Cardiac muscle cell (in vitro differentiated cells and primary cell): Measurements from ENCODE around the gene RYR2. TPM values are rescaled to one million over a fixed set of nuclear protein-coding genes. Genes with fewer than 3 reads are reported as not detected.
A peak's percentile ranks its signal among the peaks of the same experiment; 100 is the strongest.

ENCODE experiments used
- DNase-seq, 2 donors: peaks; one replicate each; pipeline versions ENCODE4 v3.0.0 to v3.0.0-alpha.2; 2010 to 2017; ENCODE audit warnings: low read depth in 1 of 2, low spot score in 1 of 2
- H3K27ac ChIP-seq: fragments of 200-600 bp; sonication (generic); 2 replicates; pipeline ENCODE4 v1.5.1; 2016
- H3K27me3 ChIP-seq: fragments of 200-600 bp; sonication (generic); 2 replicates; pipeline ENCODE4 v1.6.0; 2016; ENCODE audit warnings: control low read depth
- H3K36me3 ChIP-seq: fragments of 200-600 bp; sonication (generic); 2 replicates; pipeline ENCODE4 v1.5.1; 2016; ENCODE audit warnings: control low read depth
- H3K4me1 ChIP-seq: fragments of 200-600 bp; sonication (generic); 2 replicates; pipeline ENCODE4 v1.8.1; 2017; ENCODE audit warnings: low read depth, mild to moderate bottlenecking, mixed run types
- H3K4me3 ChIP-seq: fragments of 200-600 bp; sonication (generic); 2 replicates; pipeline ENCODE4 v1.5.1; 2016; ENCODE audit warnings: mild to moderate bottlenecking
- H3K9me3 ChIP-seq: fragments of 200-600 bp; sonication (generic); 2 replicates; pipeline ENCODE4 v1.5.1; 2017; ENCODE audit warnings: low read depth, mild to moderate bottlenecking, control low read depth
- polyA plus RNA-seq: library from polyadenylated mRNA; unstranded; fragments of >200 nt; fragmentation: Nextera tagmentation; extraction: Ambion mirVana; gene quantifications from 2 replicates; pipeline ENCODE4 v1.2.1, GENCODE V29; 2016
- total RNA-seq: library from RNA; depleted of rRNA; stranded (reverse); fragments of >200 nt; gene quantifications from 2 replicates; pipeline ENCODE4 v1.2.3, GENCODE V29; 2016
- TF ChIP-seq, protein P1 (sequence below): IDR thresholded peaks from 2 replicates; pipeline ENCODE4 v1.5.1; 2012; ENCODE audit warnings: low read depth, mild to moderate bottlenecking, low read length

Gene RYR2
- total and polyA plus RNA-seq, 2 experiments from 2014 or later, result 29.8 to 155 TPM

DNA sequence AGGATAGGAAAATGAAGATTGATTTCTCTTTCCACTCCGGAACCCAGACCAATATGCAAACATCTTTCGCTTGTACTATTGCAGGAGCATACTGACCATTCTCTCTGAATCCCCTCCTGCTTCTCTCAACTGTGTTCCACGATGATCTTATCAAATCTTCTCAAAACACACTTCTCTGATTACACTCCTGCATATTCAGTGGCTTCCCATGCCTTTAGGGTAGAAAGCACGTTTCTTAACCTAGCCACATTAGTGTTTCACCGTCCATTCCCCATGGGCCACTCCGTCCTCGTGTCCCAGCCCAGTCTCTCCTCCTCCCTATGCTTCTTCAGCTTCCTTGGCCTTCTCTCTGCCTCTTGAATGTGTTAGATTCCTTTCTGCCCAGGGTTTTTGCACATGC is 650.3 kb downstream of the RYR2 start:
- no peak overlapping the region for H3K4me3 ChIP-seq
- peaks cover 8% of the 10 kb centered on the region for H3K36me3 ChIP-seq
- TF ChIP-seq, protein P1, sequence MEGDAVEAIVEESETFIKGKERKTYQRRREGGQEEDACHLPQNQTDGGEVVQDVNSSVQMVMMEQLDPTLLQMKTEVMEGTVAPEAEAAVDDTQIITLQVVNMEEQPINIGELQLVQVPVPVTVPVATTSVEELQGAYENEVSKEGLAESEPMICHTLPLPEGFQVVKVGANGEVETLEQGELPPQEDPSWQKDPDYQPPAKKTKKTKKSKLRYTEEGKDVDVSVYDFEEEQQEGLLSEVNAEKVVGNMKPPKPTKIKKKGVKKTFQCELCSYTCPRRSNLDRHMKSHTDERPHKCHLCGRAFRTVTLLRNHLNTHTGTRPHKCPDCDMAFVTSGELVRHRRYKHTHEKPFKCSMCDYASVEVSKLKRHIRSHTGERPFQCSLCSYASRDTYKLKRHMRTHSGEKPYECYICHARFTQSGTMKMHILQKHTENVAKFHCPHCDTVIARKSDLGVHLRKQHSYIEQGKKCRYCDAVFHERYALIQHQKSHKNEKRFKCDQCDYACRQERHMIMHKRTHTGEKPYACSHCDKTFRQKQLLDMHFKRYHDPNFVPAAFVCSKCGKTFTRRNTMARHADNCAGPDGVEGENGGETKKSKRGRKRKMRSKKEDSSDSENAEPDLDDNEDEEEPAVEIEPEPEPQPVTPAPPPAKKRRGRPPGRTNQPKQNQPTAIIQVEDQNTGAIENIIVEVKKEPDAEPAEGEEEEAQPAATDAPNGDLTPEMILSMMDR, result no peak
- H3K27ac ChIP-seq, result peak overlapping the region; percentile 25
- H3K9me3 ChIP-seq, result no peaks in the 10 kb centered on the region
- H3K27me3 ChIP-seq, result no peaks in the 10 kb centered on the region
- peaks cover 39% of the 10 kb centered on the region for H3K4me1 ChIP-seq
- DNase-seq, result no peak

DNA sequence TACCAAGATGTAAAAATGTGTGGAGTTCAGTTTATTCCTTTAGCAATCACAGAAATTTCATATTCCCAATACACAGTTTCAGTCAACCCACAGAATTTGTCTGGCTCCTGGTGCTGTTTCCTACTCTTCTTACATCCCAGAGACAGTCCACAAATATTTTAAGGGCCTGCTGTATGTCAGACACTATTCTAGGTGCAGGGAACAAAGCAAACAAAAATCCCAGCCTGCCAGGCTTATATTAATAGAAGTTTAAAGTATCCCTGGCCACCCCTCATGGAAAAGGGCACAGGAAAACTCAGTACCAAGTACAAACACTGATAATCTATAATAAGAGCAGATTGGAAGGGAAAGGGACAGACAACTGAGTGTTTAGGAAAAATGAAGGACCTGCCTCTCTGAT is 653.9 kb downstream of the RYR2 start:
- Histone ChIP-seq H3K27me3 (no peaks in the 10 kb centered on the region), H3K4me1 (peaks cover 36% of the 10 kb centered on the region), H3K9me3 (no peaks in the 10 kb centered on the region), H3K4me3 (no peak overlapping the region), H3K27ac (peak overlapping the region; percentile 92), H3K36me3 (peaks cover 21% of the 10 kb centered on the region)
- TF ChIP-seq, protein P1, result no peak
- DNase-seq, result peak in 1 of 2 donors; percentile 54

DNA sequence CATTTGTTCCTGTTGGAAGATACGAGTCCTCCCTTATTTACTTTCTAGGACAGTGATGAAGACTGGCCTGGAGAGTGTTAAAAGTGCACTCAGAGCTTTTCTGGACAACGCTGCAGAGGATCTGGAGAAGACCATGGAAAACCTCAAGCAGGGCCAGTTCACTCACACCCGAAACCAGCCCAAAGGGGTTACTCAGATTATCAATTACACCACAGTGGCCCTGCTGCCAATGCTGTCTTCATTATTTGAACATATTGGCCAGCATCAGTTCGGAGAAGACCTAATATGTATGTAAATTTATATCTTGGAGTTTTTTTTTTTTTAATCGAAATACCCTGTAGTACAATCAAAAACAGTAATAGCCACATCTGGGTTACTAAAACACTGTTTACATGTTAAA is 658.2 kb downstream of the RYR2 start:
- peaks cover 19% of the 10 kb centered on the region for H3K4me1 ChIP-seq
- H3K9me3 ChIP-seq, result no peaks in the 10 kb centered on the region
- H3K4me3 ChIP-seq, result no peak overlapping the region
- peak overlapping the region; percentile 36 for H3K27ac ChIP-seq
- TF ChIP-seq, protein P1, result no peak
- no peaks in the 10 kb centered on the region for H3K27me3 ChIP-seq
- no peak for DNase-seq
- peaks cover 27% of the 10 kb centered on the region for H3K36me3 ChIP-seq

DNA sequence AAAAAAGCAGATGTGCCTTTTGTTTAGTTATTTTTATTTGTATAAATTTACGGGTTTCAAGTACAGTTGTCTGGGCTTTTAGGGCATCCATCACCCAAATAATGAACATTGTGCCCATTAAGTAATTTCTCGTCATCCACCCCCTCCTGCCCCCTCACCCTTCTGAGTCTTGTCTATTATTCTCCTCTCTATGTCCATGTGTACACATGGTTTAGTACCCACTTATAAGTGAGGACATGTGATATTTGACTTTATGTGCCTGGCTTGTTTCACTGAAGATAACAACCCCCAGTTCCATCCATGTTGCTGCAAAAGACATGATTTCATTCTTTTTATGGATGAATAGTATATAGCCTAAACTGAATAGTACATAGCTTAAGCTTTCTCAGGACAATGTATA is 659.5 kb downstream of the RYR2 start:
- H3K9me3 ChIP-seq, result no peaks in the 10 kb centered on the region
- no peak overlapping the region for H3K4me3 ChIP-seq
- H3K27me3 ChIP-seq, result no peaks in the 10 kb centered on the region
- no peak overlapping the region for H3K27ac ChIP-seq
- H3K4me1 ChIP-seq, result peaks cover 7% of the 10 kb centered on the region
- TF ChIP-seq, protein P1, result no peak
- H3K36me3 ChIP-seq, result peaks cover 29% of the 10 kb centered on the region
- no peak for DNase-seq

DNA sequence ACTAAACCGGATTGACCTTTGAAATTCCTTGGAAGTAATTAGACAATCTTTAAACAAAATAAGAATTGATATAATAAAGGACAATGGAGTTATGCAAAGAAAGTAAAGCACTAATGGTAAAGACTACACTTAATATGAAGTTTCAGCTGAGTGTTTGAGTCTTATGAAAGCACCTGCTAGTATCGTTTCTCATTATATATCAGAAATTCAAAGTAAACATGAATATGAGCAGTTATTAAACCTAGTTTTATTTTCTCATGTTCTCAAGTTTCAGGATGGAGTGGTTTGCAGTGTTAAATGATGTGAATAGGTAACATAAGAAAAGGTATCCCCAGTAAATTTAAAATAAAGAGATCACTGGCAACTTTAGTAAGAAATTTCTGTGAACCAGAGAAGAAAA is 660.2 kb downstream of the RYR2 start:
- H3K27ac ChIP-seq, result no peak overlapping the region
- no peaks in the 10 kb centered on the region for H3K27me3 ChIP-seq
- no peaks in the 10 kb centered on the region for H3K9me3 ChIP-seq
- DNase-seq, result no peak
- peaks cover 34% of the 10 kb centered on the region for H3K36me3 ChIP-seq
- H3K4me1 ChIP-seq, result peaks cover 7% of the 10 kb centered on the region
- H3K4me3 ChIP-seq, result no peak overlapping the region
- TF ChIP-seq, protein P1, result no peak

DNA sequence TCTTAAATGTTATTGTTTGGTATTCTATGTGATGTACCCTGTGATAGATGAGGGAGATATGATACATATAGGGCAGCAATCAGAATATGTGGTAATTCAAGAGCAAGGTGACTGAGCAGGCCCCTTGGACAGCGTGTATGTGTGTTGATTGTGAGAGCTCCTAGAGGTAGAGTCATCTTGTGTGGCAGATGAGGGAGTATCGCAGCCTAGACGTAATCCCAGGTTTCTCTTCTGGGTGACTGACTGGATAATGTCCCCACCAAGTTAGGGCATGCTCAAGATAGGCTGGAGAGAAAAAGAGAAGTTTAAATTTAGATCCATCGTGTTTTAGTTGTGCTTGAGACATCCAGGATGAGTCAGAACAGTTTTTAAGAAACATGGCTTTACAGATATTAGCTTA is 663.5 kb downstream of the RYR2 start:
- TF ChIP-seq, protein P1, result no peak
- H3K36me3 ChIP-seq, result peaks cover 51% of the 10 kb centered on the region
- no peaks in the 10 kb centered on the region for H3K27me3 ChIP-seq
- no peaks in the 10 kb centered on the region for H3K9me3 ChIP-seq
- H3K27ac ChIP-seq, result peak overlapping the region; percentile 13
- no peak for DNase-seq
- no peak overlapping the region for H3K4me3 ChIP-seq
- peaks cover 7% of the 10 kb centered on the region for H3K4me1 ChIP-seq
